Astrocyte (in vitro differentiated cells and primary cell): ENCODE data around the gene ANKDD1A. TPM values are rescaled to one million over a fixed set of nuclear protein-coding genes. Genes with fewer than 3 reads are reported as not detected.

ENCODE experiments used
- DNase-seq: peaks from one replicate; pipeline ENCODE4 v3.0.0-alpha.2; 2010; ENCODE audit warnings: low read depth
- FAIRE-seq: peaks from 2 replicates; lab custom pipeline; 2011; peaks lifted over from hg19 to GRCh38; lab: Jason Lieb, UNC
- H2AFZ ChIP-seq: 2 replicates; pipeline ENCODE4 v1.6.0; 2012; ENCODE audit warnings: low read depth, low read length, inconsistent platforms
- H3K27ac ChIP-seq: 2 replicates; pipeline ENCODE4 v1.5.1; 2011; ENCODE audit warnings: low read depth, low read length, inconsistent platforms
- H3K27me3 ChIP-seq: 2 replicates; pipeline ENCODE4 v1.6.0; 2011; ENCODE audit warnings: low read length, inconsistent platforms; ENCODE audit not compliant: insufficient read depth
- H3K36me3 ChIP-seq: 2 replicates; pipeline ENCODE4 v1.5.1; 2011; ENCODE audit warnings: low read length, inconsistent platforms; ENCODE audit not compliant: insufficient read depth
- H3K4me1 ChIP-seq: 2 replicates; pipeline ENCODE4 v1.5.1; 2011; ENCODE audit warnings: low read length, inconsistent platforms; ENCODE audit not compliant: insufficient read depth
- H3K4me2 ChIP-seq: 2 replicates; pipeline ENCODE4 v1.6.0; 2012; ENCODE audit warnings: low read length, inconsistent platforms
- H3K4me3 ChIP-seq: 2 replicates; pipeline ENCODE4 v1.5.1; 2011; ENCODE audit warnings: low read depth, mild to moderate bottlenecking, low read length, inconsistent platforms; ENCODE audit not compliant: insufficient read depth
- H3K79me2 ChIP-seq: 2 replicates; pipeline ENCODE4 v1.6.0; 2012; ENCODE audit warnings: mild to moderate bottlenecking, low read length, inconsistent platforms; ENCODE audit not compliant: insufficient read depth
- H3K9ac ChIP-seq: 2 replicates; pipeline ENCODE4 v1.6.0; 2012; ENCODE audit warnings: mild to moderate bottlenecking, low read length, inconsistent platforms
- H3K9me3 ChIP-seq: 2 replicates; pipeline ENCODE4 v1.5.1; 2012; ENCODE audit warnings: low read depth, mild to moderate bottlenecking, low read length, inconsistent platforms; ENCODE audit not compliant: insufficient read depth
- H4K20me1 ChIP-seq: 2 replicates; pipeline ENCODE4 v1.6.0; 2012; ENCODE audit warnings: low read length, inconsistent platforms; ENCODE audit not compliant: insufficient read depth
- H3K27ac Mint-ChIP-seq: one replicate; pipeline ENCODE4 v1.8.0; 2021; ENCODE audit warnings: mild to moderate bottlenecking, mixed read lengths; ENCODE audit not compliant: unreplicated experiment
- H3K27me3 Mint-ChIP-seq: one replicate; pipeline ENCODE4 v1.8.0; 2021; ENCODE audit warnings: low read depth, mixed read lengths; ENCODE audit not compliant: unreplicated experiment
- H3K36me3 Mint-ChIP-seq: one replicate; pipeline ENCODE4 v1.8.0; 2021; ENCODE audit warnings: low read depth, mixed read lengths; ENCODE audit not compliant: unreplicated experiment
- H3K4me1 Mint-ChIP-seq: one replicate; pipeline ENCODE4 v1.8.0; 2021; ENCODE audit warnings: low read depth, mixed read lengths; ENCODE audit not compliant: unreplicated experiment
- H3K4me3 Mint-ChIP-seq: one replicate; pipeline ENCODE4 v1.8.0; 2021; ENCODE audit warnings: mild to moderate bottlenecking, moderate library complexity, mixed read lengths; ENCODE audit not compliant: unreplicated experiment
- H3K9me3 Mint-ChIP-seq: one replicate; pipeline ENCODE4 v1.8.0; 2021; ENCODE audit warnings: mild to moderate bottlenecking, mixed read lengths; ENCODE audit not compliant: unreplicated experiment
- CTCF ChIP-seq: IDR thresholded peaks from 2 replicates; pipeline ENCODE4 v1.5.1; 2011; ENCODE audit warnings: low read depth, mild to moderate bottlenecking, inconsistent platforms, low read length, moderate library complexity; ENCODE audit not compliant: insufficient read depth
- EZH2 ChIP-seq: IDR thresholded peaks from 2 replicates; pipeline ENCODE4 v1.6.1; 2012; ENCODE audit warnings: mild to moderate bottlenecking, low read length, inconsistent platforms; ENCODE audit not compliant: insufficient read depth
- total RNA-seq: library from RNA; stranded (reverse); gene quantifications from 2 replicates; pipeline ENCODE4 v1.2.1, GENCODE V29; 2021

The ANKDD1A gene
- total RNA-seq, 1 donor from 2014 or later, result 1.6 TPM

GRCh38 chr15:64904189-64904588 is 7.5 kb upstream of the ANKDD1A start:
- Histone ChIP-seq H3K4me1 (peaks cover 5% of the 10 kb centered on the region), H3K79me2 (no peaks in the 10 kb centered on the region), H3K4me2 (no peak overlapping the region), H3K4me3 (no peak overlapping the region), H3K36me3 (no peaks in the 10 kb centered on the region), H3K27me3 (no peaks in the 10 kb centered on the region), H3K27ac (no peak overlapping the region), H3K9ac (no peak overlapping the region), H4K20me1 (no peaks in the 10 kb centered on the region), H2AFZ (no peak overlapping the region), H3K9me3 (peaks cover 6% of the 10 kb centered on the region)
- Mint-ChIP-seq H3K27ac (no peak overlapping the region), H3K36me3 (no peaks in the 10 kb centered on the region), H3K4me3 (no peak overlapping the region), H3K27me3 (peaks cover 2% of the 10 kb centered on the region), H3K9me3 (peaks cover 4% of the 10 kb centered on the region), H3K4me1 (no peaks in the 10 kb centered on the region)
- no peak for FAIRE-seq
- TF ChIP-seq CTCF (no peak), EZH2 (no peak)
- DNase-seq, result no peak

- Histone ChIP-seq H3K9ac (peak overlapping the region; percentile 44), H3K4me3 (peak overlapping the region; percentile 57), H4K20me1 (no peaks in the 10 kb centered on the region), H2AFZ (peak overlapping the region; percentile 90), H3K4me1 (peaks cover 5% of the 10 kb centered on the region), H3K79me2 (no peaks in the 10 kb centered on the region), H3K36me3 (no peaks in the 10 kb centered on the region), H3K27ac (no peak overlapping the region), H3K4me2 (peak overlapping the region; percentile 91), H3K27me3 (no peaks in the 10 kb centered on the region), H3K9me3 (peaks cover 6% of the 10 kb centered on the region)
- DNase-seq, result peak; percentile 42
- no peak for FAIRE-seq
- Mint-ChIP-seq H3K4me3 (peak overlapping the region; percentile 73), H3K9me3 (peaks cover 4% of the 10 kb centered on the region), H3K36me3 (no peaks in the 10 kb centered on the region), H3K27ac (peak overlapping the region; percentile 26), H3K4me1 (no peaks in the 10 kb centered on the region), H3K27me3 (peaks cover 2% of the 10 kb centered on the region)
- TF ChIP-seq EZH2, result no peak
- TF ChIP-seq CTCF, result peak; percentile 65
These were observed 6.4 kb upstream of the ANKDD1A start for GRCh38 chr15:64905119-64905831.

GRCh38 chr15:64905941-64906340 is 5.8 kb upstream of the ANKDD1A start:
- H3K27ac Mint-ChIP-seq, result no peak overlapping the region
- no peaks in the 10 kb centered on the region for H3K36me3 ChIP-seq
- peaks cover 2% of the 10 kb centered on the region for H3K9me3 Mint-ChIP-seq
- H4K20me1 ChIP-seq, result no peaks in the 10 kb centered on the region
- H3K27me3 ChIP-seq, result no peaks in the 10 kb centered on the region
- H3K9ac ChIP-seq, result no peak overlapping the region
- H3K27ac ChIP-seq, result no peak overlapping the region
- H3K4me3 ChIP-seq, result no peak overlapping the region
- no peak for TF ChIP-seq EZH2
- no peak for TF ChIP-seq CTCF
- peaks cover 5% of the 10 kb centered on the region for H3K4me1 ChIP-seq
- H3K27me3 Mint-ChIP-seq, result peaks cover 5% of the 10 kb centered on the region
- H3K4me1 Mint-ChIP-seq, result no peaks in the 10 kb centered on the region
- no peaks in the 10 kb centered on the region for H3K79me2 ChIP-seq
- H3K4me2 ChIP-seq, result peak overlapping the region; percentile 91
- H3K36me3 Mint-ChIP-seq, result no peaks in the 10 kb centered on the region
- FAIRE-seq (no peak), DNase-seq (no peak)
- peaks cover 2% of the 10 kb centered on the region for H3K9me3 ChIP-seq
- peak overlapping the region; percentile 90 for H2AFZ ChIP-seq
- no peak overlapping the region for H3K4me3 Mint-ChIP-seq
